T-helper 9 cell (primary cell): ENCODE measurements around the gene TYW1.
"Not testable (repeated sequence)": the region's sequence is repeated elsewhere in the genome, so short reads cannot be mapped to it uniquely, and the experiment has no call there.

Experiments used
- DNase-seq: peaks from one replicate; pipeline ENCODE4 v3.0.0-alpha.2; 2020

The TYW1 gene

GRCh38 chr7:67046819-67047218, 50.2 kb downstream of the TYW1 start:
- not testable (repeated sequence) for DNase-seq

DNA sequence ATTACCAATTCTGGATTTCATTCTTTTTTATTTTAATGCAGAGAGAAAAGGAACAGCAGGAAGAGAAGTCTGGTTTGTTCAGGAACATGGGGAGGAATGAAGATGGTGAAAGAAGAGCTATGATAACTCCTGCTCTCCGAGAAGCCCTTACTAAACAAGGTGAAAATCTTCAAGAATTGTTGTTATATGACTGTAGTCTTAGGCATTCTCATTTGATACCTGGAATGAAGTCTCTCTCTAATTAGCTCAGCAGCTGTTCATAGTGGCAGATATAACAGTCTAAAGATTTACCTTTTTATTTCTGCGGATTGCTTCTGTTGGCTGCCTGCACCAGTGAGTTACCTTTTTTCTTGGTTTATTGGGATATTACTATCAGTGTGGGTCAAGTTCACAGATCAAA, 53.3 kb downstream of the TYW1 start:
- not testable (repeated sequence) for DNase-seq

GRCh38 chr7:67052161-67052560, 55.5 kb downstream of the TYW1 start:
- not testable (repeated sequence) for DNase-seq

DNA sequence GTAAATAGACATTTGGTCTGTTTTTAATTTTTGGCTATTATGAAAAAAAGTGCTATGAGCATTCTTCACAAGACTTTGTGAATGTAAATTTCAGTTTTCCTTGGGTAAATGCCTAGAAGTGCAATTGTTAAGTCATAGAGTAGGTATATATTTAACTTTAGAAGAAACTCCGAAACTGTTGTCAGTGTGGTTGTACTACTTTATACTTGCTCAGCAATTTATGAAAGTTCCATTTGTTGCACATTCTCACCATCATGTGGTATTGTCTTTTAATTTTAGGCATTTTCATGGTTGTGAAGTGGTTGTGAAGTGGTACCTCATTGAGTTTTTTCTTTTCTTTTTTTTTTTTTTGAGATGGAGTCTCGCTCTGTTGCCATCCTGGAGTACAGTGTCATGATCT, 60.0 kb downstream of the TYW1 start:
- DNase-seq = no peak

DNA sequence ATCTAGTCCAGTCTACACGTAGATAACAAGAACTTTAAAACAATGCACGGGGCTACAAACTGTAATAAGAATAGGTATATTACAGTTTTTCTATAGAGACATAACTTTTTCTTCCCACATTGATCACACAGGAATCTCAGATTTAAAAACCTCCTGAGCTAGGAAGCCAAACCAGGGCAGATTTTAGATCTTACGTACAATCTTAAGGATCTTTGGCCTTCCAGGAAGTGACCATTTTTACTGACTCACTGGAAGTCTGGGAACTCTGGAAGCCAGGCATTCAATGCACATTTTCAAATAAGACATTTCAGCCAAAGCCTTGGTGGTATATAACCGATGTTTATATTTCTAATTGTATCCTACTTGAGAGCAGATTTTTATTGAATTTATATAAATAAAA, 64.7 kb downstream of the TYW1 start:
- DNase-seq = not testable (repeated sequence)

DNA sequence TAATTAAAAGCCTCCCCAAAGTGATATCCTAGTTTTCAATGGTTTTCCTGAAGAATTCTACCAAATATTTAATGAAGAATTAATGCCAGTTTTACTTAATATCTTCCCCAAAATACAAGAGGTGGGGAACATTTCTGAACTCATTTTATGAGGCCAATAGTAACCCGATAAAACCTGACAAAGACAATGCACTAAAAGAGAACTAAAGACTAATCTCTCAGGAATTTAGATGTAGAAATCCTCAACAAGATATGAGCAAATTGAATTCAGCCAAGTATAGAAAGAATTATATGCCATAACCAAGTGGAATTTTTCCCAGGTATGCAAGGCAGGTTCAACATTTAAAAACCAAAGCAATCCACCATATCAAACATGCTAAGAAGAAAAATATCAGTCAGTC, 66.2 kb downstream of the TYW1 start:
- DNase-seq = not testable (repeated sequence)

DNA sequence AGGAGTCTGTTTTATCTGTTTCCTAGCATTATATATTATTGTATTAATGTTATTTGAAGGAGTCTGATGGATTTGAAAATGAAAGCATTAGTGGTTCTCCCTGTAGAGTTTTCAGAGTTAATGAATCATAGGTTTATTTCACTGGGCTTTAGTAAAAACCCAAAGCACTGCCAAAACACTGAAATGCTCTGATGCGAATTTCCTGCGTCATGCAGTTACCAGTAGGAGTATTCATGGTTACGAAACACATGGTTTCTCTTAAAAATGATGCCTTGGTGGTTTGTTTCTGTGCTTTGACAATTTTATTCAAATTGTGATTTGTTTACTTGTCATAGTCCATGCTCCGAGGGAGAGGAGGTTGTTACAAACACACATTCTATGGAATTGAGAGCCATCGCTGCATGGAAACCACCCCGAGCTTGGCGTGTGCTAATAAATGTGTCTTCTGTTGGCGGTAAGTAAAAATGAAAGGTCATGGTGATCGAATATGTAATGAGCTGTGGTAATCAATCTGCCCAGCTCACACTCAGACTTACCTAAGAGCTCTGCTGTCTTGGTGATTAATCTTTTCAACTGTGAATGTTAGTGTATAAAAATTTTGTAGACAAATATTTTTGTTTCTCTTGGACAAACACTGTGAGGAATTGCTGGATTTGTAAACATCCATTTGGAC, 70.5 kb downstream of the TYW1 start:
- DNase-seq = not testable (repeated sequence)

DNA sequence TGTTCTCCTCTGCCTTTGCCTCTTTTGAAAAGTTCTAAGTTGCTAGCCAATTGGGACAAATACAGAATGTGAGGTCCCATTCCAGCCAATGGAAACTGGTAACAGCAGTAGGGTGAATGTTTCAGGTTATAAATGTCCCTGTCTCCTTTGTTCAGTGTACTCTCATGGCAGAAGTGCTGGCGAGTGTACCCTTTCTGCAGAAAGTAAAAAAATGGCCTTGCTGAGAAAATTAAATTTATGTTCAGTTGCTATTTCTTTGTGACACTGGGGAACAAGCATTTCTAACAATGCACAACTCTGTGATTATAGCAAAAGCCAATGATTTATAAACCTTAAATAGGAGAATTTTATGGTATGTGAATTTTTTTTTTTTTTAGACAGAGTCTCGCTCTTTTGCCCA, 79.5 kb downstream of the TYW1 start:
- DNase-seq = not testable (repeated sequence)

DNA sequence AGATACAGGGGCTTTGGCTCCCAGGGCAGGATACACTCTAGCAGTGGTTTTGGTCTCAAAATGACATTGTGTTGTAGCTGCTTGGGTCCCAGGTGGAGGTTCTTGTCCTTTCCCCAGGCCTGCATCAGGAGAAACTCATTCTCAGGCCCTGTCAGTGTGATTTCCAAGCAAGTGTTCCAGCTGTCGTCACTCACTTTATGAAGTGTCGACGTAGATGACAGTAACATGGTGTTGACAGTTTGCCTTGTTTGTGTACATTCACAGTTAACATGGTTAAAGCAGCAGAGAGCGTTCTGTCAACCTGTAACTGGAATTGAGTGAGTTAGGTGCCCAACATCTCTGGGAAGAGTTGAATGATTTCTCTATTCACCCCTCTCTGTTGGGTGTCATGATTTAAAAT, 86.2 kb downstream of the TYW1 start:
- DNase-seq = not testable (repeated sequence)

DNA sequence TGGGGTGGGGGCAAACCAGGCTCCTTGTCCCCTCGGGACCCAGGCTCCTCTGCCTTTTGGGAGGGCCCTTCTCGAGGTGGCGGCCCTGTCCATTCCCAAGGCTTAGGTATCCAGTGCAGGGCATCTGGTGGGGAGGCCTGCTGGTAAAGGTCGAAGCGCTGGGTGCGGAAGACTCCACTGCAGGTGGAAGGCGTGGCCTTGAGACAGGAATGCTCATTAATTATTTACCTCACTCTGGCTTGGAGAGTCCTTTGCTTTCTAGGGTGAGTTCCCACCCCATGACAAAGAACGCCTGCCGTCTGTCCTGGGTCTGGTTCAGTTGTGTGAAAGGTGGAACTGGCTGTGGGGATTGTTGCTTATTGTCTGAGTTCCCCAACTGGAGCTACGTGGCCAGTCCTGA, 92.6 kb downstream of the TYW1 start:
- DNase-seq = not testable (repeated sequence)

DNA sequence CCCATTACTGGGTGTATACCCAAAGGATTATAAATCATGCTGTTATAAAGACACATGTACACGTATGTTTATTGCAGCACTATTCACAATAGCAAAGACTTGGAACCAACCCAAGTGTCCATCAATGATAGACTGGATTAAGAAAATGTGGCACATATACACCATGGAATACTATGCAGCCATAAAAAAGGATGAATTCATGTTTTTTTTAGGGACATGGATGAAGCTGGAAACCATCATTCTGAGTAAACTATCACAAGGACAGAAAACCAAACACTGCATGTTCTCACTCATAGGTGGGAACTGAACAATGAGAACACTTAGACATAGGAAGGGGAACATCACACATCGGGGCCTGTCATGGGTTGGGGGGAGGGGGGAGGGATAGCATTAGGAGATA, 94.4 kb downstream of the TYW1 start:
- DNase-seq = not testable (repeated sequence)

DNA sequence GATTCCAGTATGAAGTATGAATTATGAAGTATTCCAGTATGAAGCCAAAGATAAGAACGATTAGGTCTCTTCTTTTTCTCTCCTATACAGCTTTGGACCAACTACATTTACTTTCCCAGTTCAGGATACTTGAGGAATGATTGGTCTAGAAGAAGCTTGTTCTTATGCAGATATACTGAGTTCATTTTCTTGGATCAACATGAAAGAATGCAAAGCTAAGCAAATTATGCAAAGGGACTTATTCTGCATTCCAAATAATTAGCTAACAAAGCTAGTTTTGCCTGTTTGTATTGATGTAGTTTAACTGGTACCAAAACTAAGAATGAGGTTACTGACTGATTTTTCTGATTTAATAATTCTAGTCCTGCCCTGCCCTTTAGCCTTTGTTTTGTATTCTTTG, 101.4 kb downstream of the TYW1 start:
- not testable (repeated sequence) for DNase-seq

GRCh38 chr7:67099406-67099805, 102.8 kb downstream of the TYW1 start:
- DNase-seq = not testable (repeated sequence)

DNA sequence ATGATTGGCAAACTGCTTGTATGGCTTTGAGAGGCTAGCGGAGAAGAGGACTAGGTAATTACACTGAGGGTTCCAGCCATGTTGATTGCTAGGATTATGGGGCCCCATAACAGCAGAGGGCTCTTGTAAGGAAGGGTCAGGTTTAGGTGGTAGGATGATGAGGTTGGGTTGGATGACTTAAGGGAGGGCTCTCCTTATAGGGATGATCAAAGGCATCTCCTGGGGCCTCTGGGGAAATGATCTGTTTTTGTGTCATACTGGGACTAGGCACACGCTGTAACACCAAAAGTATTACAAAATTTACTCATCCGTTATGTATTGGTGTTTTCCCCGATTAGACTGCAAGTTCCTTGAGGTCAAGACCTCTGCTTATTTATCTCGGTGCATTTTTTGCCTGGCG, 103.4 kb downstream of the TYW1 start:
- not testable (repeated sequence) for DNase-seq

DNA sequence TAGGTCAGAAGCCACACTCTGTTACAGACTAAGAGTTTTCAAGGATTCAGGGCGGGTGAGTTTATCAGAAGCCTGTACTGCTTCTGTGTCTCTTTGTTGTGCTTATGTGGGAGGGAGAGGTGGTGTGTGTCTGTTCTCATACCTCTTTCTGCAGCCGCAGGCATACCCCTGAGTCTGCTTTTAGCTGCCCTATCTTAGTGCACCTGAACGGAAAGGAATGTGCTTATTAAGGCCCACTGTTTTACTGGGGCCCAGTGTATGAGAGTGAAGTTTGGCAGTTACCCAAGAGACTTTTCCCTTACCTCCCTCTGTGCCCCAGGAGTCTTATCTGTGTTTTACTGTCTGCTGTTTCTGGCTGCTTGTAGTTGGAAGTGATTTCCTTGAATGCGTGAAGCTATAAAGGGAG, 104.3 kb downstream of the TYW1 start:
- DNase-seq = no peak

DNA sequence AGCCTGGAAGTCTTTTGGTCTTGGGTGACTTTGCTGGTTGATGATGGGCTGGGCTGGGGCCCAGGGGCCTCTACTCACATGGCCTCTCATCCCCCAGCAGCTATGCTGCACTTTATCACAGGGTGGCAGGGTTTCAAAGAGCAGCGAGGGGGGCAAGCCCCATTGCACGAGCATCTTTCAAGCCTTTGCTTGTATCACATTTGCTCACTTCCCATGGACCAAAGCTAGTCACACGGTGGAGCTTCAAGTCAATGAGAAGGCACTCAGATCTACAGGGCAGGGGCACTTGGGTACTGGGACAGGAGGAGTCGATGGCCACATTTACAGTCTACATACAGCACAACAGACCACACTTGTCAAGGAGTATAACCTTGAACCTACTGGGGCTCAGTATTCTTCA, 108.3 kb downstream of the TYW1 start:
- not testable (repeated sequence) for DNase-seq

GRCh38 chr7:67105377-67105776, 108.7 kb downstream of the TYW1 start:
- DNase-seq = no peak

DNA sequence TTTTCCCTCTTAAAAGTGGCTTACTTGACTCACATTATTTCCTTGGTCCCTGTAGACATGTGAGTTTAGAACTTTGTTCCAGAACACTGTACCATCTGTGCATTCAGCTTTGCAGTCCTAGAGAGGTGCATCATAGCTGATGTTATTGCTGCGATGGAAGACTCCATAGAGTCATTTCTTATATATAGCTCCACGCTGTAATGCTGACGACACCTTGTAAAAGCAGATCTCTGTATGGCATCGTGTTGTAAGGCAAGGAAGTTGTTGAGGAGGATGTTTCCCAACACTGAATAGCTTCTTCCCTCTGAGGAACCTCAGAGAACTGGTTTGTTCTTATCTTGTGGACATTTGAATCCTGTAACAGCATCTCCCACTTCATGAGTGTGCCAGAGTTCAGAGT, 109.6 kb downstream of the TYW1 start:
- not testable (repeated sequence) for DNase-seq

DNA sequence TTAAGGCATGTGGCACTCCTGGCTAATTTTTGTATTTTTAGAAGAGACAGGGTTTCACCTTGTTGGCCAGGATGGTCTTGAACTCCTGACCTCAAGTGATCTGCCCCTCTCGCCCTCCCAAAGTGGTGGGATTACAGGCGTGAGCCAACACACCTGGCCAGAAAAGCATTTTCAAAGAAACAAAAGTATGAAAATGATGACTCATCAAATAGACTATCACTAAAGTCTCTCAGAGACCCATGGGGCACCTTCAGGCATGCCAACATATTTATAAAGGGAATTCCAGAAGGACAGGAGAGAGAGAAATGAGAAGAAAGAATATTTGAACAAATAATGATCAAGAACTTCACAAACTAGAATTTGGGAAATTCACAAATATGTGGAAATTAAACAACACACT, 114.7 kb downstream of the TYW1 start:
- not testable (repeated sequence) for DNase-seq

DNA sequence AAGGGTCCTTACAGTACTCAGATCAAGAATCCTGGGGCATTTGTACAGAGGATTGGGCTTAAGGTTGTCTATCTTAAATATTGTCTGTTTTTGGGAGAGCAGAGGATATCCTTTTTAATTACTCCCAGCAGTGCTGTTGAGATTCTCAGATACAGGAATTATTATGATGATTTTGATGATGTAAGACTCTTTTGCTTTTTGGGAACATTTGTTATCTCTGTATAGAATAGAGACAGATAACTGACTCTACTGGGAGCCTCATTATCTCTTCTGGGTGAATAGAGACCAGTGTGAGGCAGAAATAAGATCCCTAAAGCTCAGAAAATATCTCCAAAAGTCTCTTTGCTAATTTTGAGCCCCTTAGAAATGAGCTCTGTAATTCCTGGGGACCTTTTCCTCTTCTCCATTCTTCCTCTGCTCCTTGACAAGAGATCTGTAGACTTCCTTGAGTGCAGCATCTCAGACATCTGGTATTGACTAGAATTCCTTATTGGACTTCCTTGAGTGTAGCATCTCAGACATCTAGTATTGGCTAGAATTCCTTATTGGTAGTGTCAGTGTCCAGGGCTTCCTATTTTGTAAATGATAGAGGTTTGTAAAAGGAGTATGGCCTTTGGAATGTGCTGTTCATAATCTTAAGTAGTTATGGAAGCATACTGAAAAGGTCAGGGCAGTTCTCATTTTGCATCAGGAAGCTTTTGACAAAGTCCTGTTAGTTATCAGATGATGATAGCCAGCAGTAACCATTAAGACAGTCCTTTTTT, 118.0 kb downstream of the TYW1 start:
- not testable (repeated sequence) for DNase-seq

DNA sequence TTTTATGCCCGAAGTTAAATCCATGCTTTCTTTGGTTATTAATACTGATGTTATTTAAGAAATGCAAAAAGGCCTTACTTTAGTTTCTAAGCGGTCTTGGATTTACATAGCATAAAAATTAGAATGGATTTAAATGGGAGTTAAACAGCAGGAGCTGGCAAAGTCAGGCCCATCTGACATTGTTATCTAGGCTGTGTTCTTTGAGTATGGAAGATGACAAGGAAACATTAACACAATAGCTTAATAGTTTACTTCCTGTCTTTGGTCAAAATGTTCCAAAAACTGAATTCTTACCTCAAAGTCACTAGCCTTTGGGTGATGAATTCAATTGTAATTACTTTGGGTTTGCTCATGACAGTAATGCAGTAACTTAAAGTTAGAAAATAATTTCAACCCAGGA, 123.9 kb downstream of the TYW1 start:
- not testable (repeated sequence) for DNase-seq

- DNase-seq = not testable (repeated sequence)
Observed at GRCh38 chr7:67128257-67128656, 131.6 kb downstream of the TYW1 start.

DNA sequence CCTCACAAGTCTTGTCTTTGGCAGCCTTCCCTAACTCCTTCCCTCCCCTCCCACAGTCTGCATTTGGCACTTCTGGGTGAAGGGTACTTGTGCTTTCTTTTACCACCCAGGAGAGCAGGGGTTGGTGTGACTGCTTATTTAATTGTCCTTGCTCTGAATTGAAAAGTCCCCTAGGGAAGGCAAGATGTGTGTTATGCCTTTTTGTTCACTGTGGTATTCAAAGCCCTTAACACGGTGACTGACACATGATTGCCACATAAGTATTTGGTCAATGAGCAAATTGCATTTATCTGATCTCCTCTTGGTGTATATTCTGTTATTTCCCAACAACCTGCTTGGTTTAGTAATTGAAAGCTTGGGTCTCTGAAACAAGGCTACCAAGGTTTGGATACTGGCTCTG, 134.1 kb downstream of the TYW1 start:
- DNase-seq = not testable (repeated sequence)

DNA sequence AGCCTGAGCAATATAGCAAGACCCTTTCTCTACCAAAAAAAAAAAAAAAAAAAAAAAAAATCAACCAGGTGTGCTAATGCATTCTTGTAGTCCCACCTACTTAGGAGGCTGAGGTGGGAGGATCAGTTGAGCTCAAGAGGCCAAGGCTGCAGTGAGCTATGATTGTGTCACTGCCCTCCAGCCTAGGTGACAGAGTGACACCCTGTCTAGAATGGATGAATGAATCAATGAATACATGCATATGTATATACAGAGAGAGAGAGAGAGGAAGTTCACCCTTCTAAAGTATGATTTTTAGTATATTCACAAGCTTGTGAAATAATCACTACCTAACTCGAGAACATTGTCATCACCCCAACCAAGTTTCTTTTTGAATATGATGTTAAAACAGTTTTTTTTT, 138.3 kb downstream of the TYW1 start:
- DNase-seq = not testable (repeated sequence)
